Retinal pigment epithelial cell (primary cell): Measurements from ENCODE around the gene KLHL8.

ENCODE experiments used
- DNase-seq: peaks from one replicate; pipeline ENCODE4 v3.0.0-alpha.2; 2010; ENCODE audit warnings: low read depth
- H3K4me3 ChIP-seq: 2 replicates; pipeline ENCODE4 v1.5.1; 2011; ENCODE audit warnings: mild to moderate bottlenecking, low read length, control low read depth, moderate library complexity
- CTCF ChIP-seq: conservative IDR thresholded peaks from 2 replicates; pipeline ENCODE4 v1.5.1; 2011; ENCODE audit warnings: low read depth, low read length, control low read depth, inconsistent platforms

KLHL8 gene

DNA sequence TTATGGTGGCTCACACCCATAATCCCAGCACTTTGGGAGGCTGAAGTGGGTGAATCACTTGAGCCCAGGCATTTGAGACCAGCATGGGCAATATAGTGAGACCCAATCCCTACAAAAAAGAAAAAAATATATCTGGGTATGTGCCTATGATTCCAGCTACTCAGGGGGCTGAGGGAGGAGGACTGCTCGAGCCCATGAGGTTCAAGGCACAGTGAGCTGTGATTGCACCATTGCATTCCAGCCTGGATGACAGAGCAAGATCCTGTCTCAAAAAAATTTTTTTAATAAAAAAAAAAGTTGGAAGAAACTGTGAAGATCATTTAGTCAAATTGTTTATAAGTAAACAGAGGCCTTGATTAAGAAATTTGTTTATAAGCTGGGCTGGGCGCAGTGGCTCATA lies 39.7 kb downstream of the KLHL8 start:
- no peak for TF ChIP-seq CTCF
- DNase-seq = no peak
- H3K4me3 ChIP-seq = no peak overlapping the region

GRCh38 chr4:87179751-87180150 lies 40.7 kb downstream of the KLHL8 start:
- DNase-seq = no peak

DNA sequence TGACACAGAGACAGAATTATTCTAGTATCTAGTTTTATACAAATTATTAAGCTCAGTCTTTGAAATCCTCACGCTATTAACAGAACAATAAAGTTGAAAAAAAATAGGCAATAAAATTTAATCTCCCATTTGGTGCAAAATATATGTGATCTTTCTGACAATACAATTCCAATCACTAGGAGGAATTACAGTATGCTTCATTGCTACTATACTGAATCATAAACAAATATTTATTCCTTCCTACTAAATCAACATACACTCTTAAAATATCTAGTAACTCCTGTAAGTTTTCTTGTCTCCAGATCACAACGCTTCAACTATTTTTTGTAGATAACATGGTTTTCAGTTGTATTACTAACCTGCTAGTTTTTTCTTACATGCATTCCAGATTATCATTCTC lies 45.7 kb downstream of the KLHL8 start:
- no peak for DNase-seq
- no peak for TF ChIP-seq CTCF
- no peak overlapping the region for H3K4me3 ChIP-seq

More at GRCh38 chr4:87179751-87180150, 40.7 kb downstream of the KLHL8 start:
- no peak overlapping the region for H3K4me3 ChIP-seq
- TF ChIP-seq CTCF = no peak

- TF ChIP-seq CTCF = no peak
- no peak for DNase-seq
- no peak overlapping the region for H3K4me3 ChIP-seq
These were observed 48.5 kb downstream of the KLHL8 start for GRCh38 chr4:87171944-87172343.

GRCh38 chr4:87166296-87166854 lies 54.0 kb downstream of the KLHL8 start:
- no peak overlapping the region for H3K4me3 ChIP-seq
- TF ChIP-seq CTCF = no peak
- no peak for DNase-seq

DNA sequence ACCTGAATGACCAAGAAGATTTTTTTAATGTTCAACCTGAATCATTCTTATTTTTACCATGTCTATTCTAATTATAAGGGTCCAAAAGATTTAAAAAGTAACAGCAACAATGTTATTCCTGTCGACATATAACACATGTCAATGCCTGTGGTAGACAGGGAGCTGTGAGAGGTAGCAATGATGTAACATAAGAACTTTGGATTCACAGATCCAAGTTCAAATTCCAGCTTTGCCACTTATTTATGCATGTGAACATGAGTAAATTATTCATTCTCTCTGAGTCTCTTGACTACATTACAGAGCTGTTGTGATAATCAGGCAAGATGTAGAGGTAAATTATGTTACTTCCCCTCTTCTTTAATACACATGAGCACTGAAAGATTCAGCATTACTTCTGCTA lies 54.5 kb downstream of the KLHL8 start:
- H3K4me3 ChIP-seq = no peak overlapping the region
- no peak for TF ChIP-seq CTCF
- no peak for DNase-seq

- TF ChIP-seq CTCF = no peak
- no peak for DNase-seq
- H3K4me3 ChIP-seq = no peak overlapping the region
These were observed 67.1 kb downstream of the KLHL8 start for GRCh38 chr4:87153078-87153870.
